Chondrocyte (in vitro differentiated cells): ENCODE data around the gene RNASE12. TPM values are rescaled to one million over a fixed set of nuclear protein-coding genes. Genes with fewer than 3 reads are reported as not detected.

Experiments used
- DNase-seq: peaks from one replicate; pipeline ENCODE4 v3.0.0; 2021; ENCODE audit warnings: mixed read lengths, low spot score
- H3K27ac Mint-ChIP-seq: one replicate; pipeline ENCODE4 v1.8.0; 2021; ENCODE audit warnings: mild to moderate bottlenecking, moderate library complexity, mixed read lengths; ENCODE audit not compliant: unreplicated experiment
- H3K27me3 Mint-ChIP-seq: 2 replicates; pipeline ENCODE4 v1.8.0; 2021; ENCODE audit warnings: low read depth, mixed read lengths
- H3K36me3 Mint-ChIP-seq: 2 replicates; pipeline ENCODE4 v1.8.0; 2021; ENCODE audit warnings: low read depth, mixed read lengths
- H3K4me1 Mint-ChIP-seq: 2 replicates; pipeline ENCODE4 v1.8.0; 2021; ENCODE audit warnings: low read depth, mild to moderate bottlenecking, mixed read lengths
- H3K4me3 Mint-ChIP-seq: one replicate; pipeline ENCODE4 v1.8.0; 2021; ENCODE audit warnings: mild to moderate bottlenecking, moderate library complexity, mixed read lengths; ENCODE audit not compliant: unreplicated experiment
- H3K9me3 Mint-ChIP-seq: 2 replicates; pipeline ENCODE4 v1.8.0; 2021; ENCODE audit warnings: low read depth, mixed read lengths
- CTCF ChIP-seq: fragments of 200-600 bp; sonication (generic); IDR thresholded peaks from 2 replicates; pipeline ENCODE4 v1.5.0; 2021; ENCODE audit warnings: antibody characterized with exemption, mild to moderate bottlenecking, moderate library complexity
- total RNA-seq: library from RNA; stranded (reverse); gene quantifications from 3 replicates; pipeline ENCODE4 v1.2.1, GENCODE V29; 2021

RNASE12 gene
- total RNA-seq, 1 donor from 2014 or later = not detected

GRCh38 chr14:20630340-20631022, 39.3 kb upstream of the RNASE12 start:
- H3K27ac Mint-ChIP-seq = peak overlapping the region; percentile 57
- no peak for DNase-seq
- no peaks in the 10 kb centered on the region for H3K9me3 Mint-ChIP-seq
- no peak for TF ChIP-seq CTCF
- H3K4me1 Mint-ChIP-seq = peaks cover 71% of the 10 kb centered on the region
- H3K27me3 Mint-ChIP-seq = peaks cover 15% of the 10 kb centered on the region
- H3K36me3 Mint-ChIP-seq = no peaks in the 10 kb centered on the region
- peak overlapping the region; percentile 71 for H3K4me3 Mint-ChIP-seq

- Mint-ChIP-seq H3K9me3 (no peaks in the 10 kb centered on the region), H3K36me3 (no peaks in the 10 kb centered on the region), H3K4me1 (peaks cover 76% of the 10 kb centered on the region), H3K27ac (no peak overlapping the region), H3K27me3 (peaks cover 10% of the 10 kb centered on the region), H3K4me3 (no peak overlapping the region)
- no peak for DNase-seq
- TF ChIP-seq CTCF = no peak
These were observed 37.1 kb upstream of the RNASE12 start for GRCh38 chr14:20628063-20628854.

DNA sequence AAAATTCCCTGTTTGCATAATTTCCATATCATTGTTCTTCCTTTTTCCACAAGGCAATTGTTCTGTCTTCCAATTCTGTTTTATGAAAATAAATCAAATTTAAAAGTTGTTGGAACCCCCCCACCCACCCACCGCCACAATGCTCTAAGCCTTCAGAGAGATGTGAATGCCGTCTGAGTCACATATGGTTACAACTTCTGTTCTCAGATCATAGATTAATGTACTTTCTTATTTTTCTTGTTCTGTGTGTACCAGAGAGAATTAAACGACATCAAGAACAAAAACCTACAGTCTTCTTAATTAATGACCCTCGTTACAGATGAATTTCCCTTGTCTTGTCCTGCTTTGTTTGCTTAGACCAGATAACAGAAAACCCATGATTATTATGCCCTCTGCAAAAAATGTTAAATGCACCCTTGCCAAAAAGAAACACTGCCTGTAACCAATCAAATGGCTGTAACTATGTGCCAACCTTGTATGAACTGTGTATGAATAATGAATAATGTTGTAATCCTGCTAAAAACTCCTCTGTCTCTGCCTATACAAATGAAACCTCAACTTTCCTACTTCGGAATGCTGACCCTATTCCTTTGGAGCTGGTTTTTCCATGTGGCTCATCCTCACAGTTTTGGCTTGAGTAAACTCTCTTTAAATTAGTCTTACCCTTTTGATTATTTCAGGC, 36.3 kb upstream of the RNASE12 start:
- Mint-ChIP-seq H3K9me3 (no peaks in the 10 kb centered on the region), H3K36me3 (no peaks in the 10 kb centered on the region), H3K4me1 (peaks cover 68% of the 10 kb centered on the region), H3K27me3 (peaks cover 12% of the 10 kb centered on the region), H3K27ac (no peak overlapping the region), H3K4me3 (no peak overlapping the region)
- no peak for TF ChIP-seq CTCF
- DNase-seq = no peak

DNA sequence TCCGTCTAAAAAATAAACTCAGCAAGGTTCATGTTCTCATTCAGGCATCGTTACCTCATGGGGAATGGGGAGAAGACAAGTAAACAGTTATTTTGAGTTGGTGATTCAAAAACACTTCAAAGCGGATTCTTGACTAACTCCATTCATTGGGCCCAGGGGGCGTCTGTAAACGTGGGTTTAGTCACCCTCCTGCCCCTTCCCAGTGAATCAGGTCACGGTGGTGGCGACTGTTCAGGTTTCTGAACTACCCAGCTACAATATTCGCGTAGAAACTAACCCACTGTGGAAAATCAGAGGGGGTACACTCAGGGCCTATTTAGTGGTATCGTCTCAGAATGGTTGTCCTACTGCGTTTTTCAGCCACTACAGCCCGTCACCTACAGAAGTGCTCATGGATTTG, 35.1 kb upstream of the RNASE12 start:
- TF ChIP-seq CTCF = no peak
- H3K36me3 Mint-ChIP-seq = no peaks in the 10 kb centered on the region
- no peak for DNase-seq
- H3K4me3 Mint-ChIP-seq = peak overlapping the region; percentile 74
- H3K4me1 Mint-ChIP-seq = peaks cover 59% of the 10 kb centered on the region
- peaks cover 12% of the 10 kb centered on the region for H3K27me3 Mint-ChIP-seq
- no peaks in the 10 kb centered on the region for H3K9me3 Mint-ChIP-seq
- H3K27ac Mint-ChIP-seq = no peak overlapping the region

GRCh38 chr14:20624495-20625070, 33.4 kb upstream of the RNASE12 start:
- Mint-ChIP-seq H3K4me3 (peak overlapping the region; percentile 74), H3K27ac (peak overlapping the region; percentile 64), H3K9me3 (no peaks in the 10 kb centered on the region), H3K36me3 (no peaks in the 10 kb centered on the region), H3K27me3 (peaks cover 12% of the 10 kb centered on the region), H3K4me1 (peaks cover 49% of the 10 kb centered on the region)
- no peak for TF ChIP-seq CTCF
- no peak for DNase-seq
